Keratinocyte (primary cell): ENCODE measurements around the gene TIMM23. TPM values are rescaled to one million over a fixed set of nuclear protein-coding genes. Genes with fewer than 3 reads are reported as not detected.

Source experiments
- DNase-seq: peaks from one replicate; pipeline ENCODE4 v3.0.0-alpha.2; 2011; ENCODE audit warnings: low read depth, missing footprints, low spot score
- FAIRE-seq: peaks from 2 replicates; lab custom pipeline; 2011; peaks lifted over from hg19 to GRCh38; lab: Jason Lieb, UNC
- H2AFZ ChIP-seq: 2 replicates; pipeline ENCODE4 v1.6.0; 2012; ENCODE audit warnings: low read length, control low read depth, inconsistent platforms; ENCODE audit not compliant: control insufficient read depth
- H3K27ac ChIP-seq: 2 replicates; pipeline ENCODE4 v1.5.1; 2011; ENCODE audit warnings: low read length; ENCODE audit not compliant: control insufficient read depth, insufficient read depth
- H3K27me3 ChIP-seq: 3 replicates; pipeline ENCODE4 v1.6.0; 2011; ENCODE audit warnings: low read length; ENCODE audit not compliant: control insufficient read depth, insufficient read depth; ENCODE audit errors: extremely low read depth
- H3K36me3 ChIP-seq, 2 experiments: 2 replicates in 1 of 2; 3 replicates in 1 of 2; pipeline ENCODE4 v1.5.1; 2011; ENCODE audit warnings: low read length in 2 of 2, mild to moderate bottlenecking in 1 of 2; ENCODE audit not compliant: control insufficient read depth in 2 of 2, insufficient read depth in 2 of 2; ENCODE audit errors: extremely low read depth in 1 of 2
- H3K4me1 ChIP-seq: 3 replicates; pipeline ENCODE4 v1.5.1; 2011; ENCODE audit warnings: low read length; ENCODE audit not compliant: control insufficient read depth, insufficient read depth; ENCODE audit errors: extremely low read depth
- H3K4me2 ChIP-seq: 3 replicates; pipeline ENCODE4 v1.6.0; 2011; ENCODE audit warnings: low read depth, low read length; ENCODE audit not compliant: control insufficient read depth, insufficient read depth; ENCODE audit errors: extremely low read depth
- H3K4me3 ChIP-seq, 3 experiments: fragments of 200-600 bp in 1 of 3; sonication (generic) in 1 of 3; 2 replicates in 2 of 3; 3 replicates in 1 of 3; pipeline ENCODE4 v1.5.1; 2011 to 2016; ENCODE audit warnings: low read length in 3 of 3, mild to moderate bottlenecking in 3 of 3, control low read depth in 2 of 3, inconsistent platforms in 1 of 3, low read depth in 1 of 3, mixed read lengths in 1 of 3, mixed run types in 1 of 3, moderate library complexity in 1 of 3; ENCODE audit not compliant: control insufficient read depth in 2 of 3, insufficient read depth in 2 of 3; ENCODE audit errors: extremely low read depth in 1 of 3
- H3K79me2 ChIP-seq: 2 replicates; pipeline ENCODE4 v1.6.0; 2012; ENCODE audit warnings: low read length; ENCODE audit not compliant: control insufficient read depth, insufficient read depth
- H3K9ac ChIP-seq: 3 replicates; pipeline ENCODE4 v1.6.0; 2011; ENCODE audit warnings: low read length; ENCODE audit not compliant: control insufficient read depth, insufficient read depth; ENCODE audit errors: extremely low read depth
- H3K9me1 ChIP-seq: 3 replicates; pipeline ENCODE4 v1.6.0; 2011; ENCODE audit warnings: low read length; ENCODE audit not compliant: control insufficient read depth, insufficient read depth; ENCODE audit errors: extremely low read depth
- H3K9me3 ChIP-seq: 2 replicates; pipeline ENCODE4 v1.5.1; 2012; ENCODE audit warnings: low read depth, low read length; ENCODE audit not compliant: control insufficient read depth
- H4K20me1 ChIP-seq: 3 replicates; pipeline ENCODE4 v1.6.0; 2011; ENCODE audit warnings: low read length; ENCODE audit not compliant: control insufficient read depth, insufficient read depth; ENCODE audit errors: extremely low read depth
- EZH2 ChIP-seq: IDR thresholded peaks from one replicate; pipeline ENCODE4 v1.6.1; 2012; ENCODE audit warnings: inconsistent platforms, mild to moderate bottlenecking, low read length, moderate library complexity
- dilution Hi-C: fragments of 300-500 bp; cut with MboI; formaldehyde crosslinking; loops from one replicate; pipeline ENCODE4 v1.7.0; 2020; ENCODE audit warnings: low sequenced_read_pairs; ENCODE audit not compliant: extremely low pct_ligation_motif_present
- polyA plus RNA-seq, 5 experiments: library from polyadenylated mRNA; depleted of rRNA in 3 of 5; stranded (reverse) in 3 of 5; stranded (forward) in 1 of 5; unstranded in 1 of 5; fragments of >200 nt; gene quantifications; 1 replicate in 1 of 5; 2 replicates in 3 of 5; 3 replicates in 1 of 5; pipeline versions ENCODE4 v1.2.1 to v1.2.3, GENCODE V29; 2011 to 2012; ENCODE audit warnings: missing spikeins in 2 of 5, low read depth in 1 of 5, low replicate concordance in 1 of 5
- TF ChIP-seq, protein P1 (sequence below), 3 experiments: IDR thresholded peaks in 1 of 3; conservative IDR thresholded peaks in 1 of 3; optimal IDR thresholded peaks in 1 of 3; 2 replicates in 2 of 3; 3 replicates in 1 of 3; pipeline versions ENCODE3 to v1.5.1; 2011; ENCODE audit warnings: low read length in 3 of 3, mild to moderate bottlenecking in 3 of 3, moderate library complexity in 2 of 3, control low read depth in 1 of 3, inconsistent platforms in 1 of 3; ENCODE audit not compliant: insufficient read depth in 2 of 3; ENCODE audit errors: extremely low read depth in 1 of 3

The TIMM23 gene
- polyA plus RNA-seq, 1 donor (not counting 4 experiments of a cell fraction or from before 2014, with no cell fraction given): 172 TPM

DNA sequence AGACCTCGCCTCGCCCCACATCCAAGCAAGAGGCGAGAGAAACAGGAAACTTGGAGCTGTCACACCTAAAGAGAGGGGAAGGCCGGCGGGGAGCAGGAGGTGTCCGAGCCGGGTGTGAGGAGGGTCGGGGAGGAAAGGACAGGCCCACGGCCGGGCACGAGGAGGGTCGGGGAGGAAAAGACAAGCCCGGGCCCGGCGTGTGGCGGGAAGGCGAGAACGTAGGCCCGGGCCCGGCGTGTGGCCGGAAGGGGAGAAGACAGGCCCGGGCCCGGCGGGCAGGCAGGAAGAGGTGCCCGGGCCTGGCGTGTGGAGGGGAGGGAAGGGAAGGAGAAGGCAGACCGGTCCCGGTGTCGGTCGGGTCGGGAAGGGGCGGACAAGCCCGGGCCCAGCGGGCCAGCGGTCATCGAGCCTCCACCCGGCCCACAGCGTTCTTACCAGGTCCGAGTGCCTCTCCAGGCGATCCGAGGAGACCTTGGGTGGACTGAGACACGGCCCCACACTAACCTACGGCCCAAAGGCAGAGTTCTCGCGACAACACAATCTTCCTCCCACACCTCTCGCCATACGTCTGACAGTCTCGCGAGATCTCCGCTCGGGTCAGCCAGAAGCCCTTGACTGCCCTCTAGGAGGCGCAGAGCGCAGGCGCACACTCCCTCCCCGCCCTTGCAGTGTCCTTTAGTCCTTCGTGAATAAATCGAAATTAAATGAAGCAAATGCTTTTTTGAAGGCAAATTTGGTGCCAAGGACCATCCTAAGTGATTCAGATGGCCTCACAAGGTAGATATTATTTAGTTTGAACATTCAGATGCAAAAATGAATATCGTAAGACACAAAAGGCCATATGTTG is 58.0 kb downstream of the TIMM23 start, which contains the start of gene NCOA4:
Gene NCOA4, minus strand, starts transcription at position 533 of the 847 bp plus-strand sequence. CDS start 13,943 bp downstream, outside the sequence.
- H3K36me3 ChIP-seq: no peaks in the 10 kb centered on the region
- peak within 1 kb of the TSS; percentile 97 for H3K4me2 ChIP-seq
- H3K79me2 ChIP-seq: peaks cover 49% of the 10 kb centered on the region
- H3K9ac ChIP-seq: peak within 1 kb of the TSS; percentile 94
- peaks cover 3% of the 10 kb centered on the region for H3K9me1 ChIP-seq
- peaks cover 24% of the 10 kb centered on the region for H3K4me1 ChIP-seq
- peaks cover 19% of the 10 kb centered on the region for H4K20me1 ChIP-seq
- H3K27me3 ChIP-seq: no peaks in the 10 kb centered on the region
- FAIRE-seq (no peak), DNase-seq (peak; percentile 97)
- peak within 1 kb of the TSS; percentile 92 for H3K27ac ChIP-seq
- H2AFZ ChIP-seq: peak within 1 kb of the TSS; percentile 85
- no peaks in the 10 kb centered on the region for H3K9me3 ChIP-seq
- TF ChIP-seq, protein P1, sequence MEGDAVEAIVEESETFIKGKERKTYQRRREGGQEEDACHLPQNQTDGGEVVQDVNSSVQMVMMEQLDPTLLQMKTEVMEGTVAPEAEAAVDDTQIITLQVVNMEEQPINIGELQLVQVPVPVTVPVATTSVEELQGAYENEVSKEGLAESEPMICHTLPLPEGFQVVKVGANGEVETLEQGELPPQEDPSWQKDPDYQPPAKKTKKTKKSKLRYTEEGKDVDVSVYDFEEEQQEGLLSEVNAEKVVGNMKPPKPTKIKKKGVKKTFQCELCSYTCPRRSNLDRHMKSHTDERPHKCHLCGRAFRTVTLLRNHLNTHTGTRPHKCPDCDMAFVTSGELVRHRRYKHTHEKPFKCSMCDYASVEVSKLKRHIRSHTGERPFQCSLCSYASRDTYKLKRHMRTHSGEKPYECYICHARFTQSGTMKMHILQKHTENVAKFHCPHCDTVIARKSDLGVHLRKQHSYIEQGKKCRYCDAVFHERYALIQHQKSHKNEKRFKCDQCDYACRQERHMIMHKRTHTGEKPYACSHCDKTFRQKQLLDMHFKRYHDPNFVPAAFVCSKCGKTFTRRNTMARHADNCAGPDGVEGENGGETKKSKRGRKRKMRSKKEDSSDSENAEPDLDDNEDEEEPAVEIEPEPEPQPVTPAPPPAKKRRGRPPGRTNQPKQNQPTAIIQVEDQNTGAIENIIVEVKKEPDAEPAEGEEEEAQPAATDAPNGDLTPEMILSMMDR (optimal IDR thresholded peaks at IDR 0.05 in 1 of 3, IDR thresholded peaks at IDR 0.05 in 1 of 3, conservative IDR thresholded peaks at IDR 0.05 in 1 of 3; ENCODE audit: extremely low read depth in 1 of 3, insufficient read depth in 2 of 3, low read length in 3 of 3): peak; percentile 73 to 90 (median 75)
- TF ChIP-seq EZH2: no peak
- H3K4me3 ChIP-seq: peak within 1 kb of the TSS; percentile 81 to 92 (median 89)
- dilution Hi-C loops: no loop called here

DNA sequence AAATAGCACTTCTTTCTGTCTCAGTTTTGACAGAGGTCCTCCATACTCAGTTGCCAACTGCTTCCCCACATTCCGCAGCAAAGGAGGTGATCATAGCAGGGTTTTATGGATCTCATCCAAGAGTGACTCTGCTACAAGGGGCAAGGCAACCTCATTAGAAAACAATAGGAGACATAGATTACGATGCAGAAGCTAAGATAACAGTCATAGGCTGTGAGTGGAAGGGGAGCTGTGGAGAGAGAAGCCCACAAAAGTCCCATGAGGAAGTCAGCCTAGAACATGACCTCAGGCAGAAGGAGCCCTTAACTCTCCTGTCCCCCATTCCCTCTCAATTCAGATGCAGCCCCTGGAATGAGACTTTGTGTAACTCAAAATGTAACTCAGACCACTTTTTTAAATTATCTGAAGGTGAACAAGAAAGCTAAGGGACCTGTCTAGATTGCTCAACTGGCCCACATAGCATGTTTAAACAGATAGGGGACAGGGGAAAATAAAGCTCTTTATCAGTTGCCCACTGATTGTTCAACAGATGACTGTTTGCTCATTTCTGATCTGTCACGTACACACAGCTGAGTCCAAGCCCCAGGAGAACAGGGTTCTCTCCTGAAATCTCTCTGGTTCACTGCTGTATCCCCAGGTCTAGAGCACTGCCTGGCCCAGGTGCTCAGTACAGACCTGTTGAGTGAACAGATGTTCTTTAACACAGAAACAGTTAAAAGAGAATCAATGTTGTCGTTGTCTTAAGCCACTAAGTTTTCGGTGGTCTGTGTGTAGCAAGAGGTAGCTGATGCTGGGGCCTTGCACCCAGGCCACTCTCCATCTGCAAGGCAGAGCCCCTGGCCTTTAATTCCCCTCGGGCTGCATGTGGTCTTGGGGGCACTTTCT is 59.6 kb downstream of the TIMM23 start:
- FAIRE-seq: no peak
- H3K4me3 ChIP-seq: no peak overlapping the region
- no peak overlapping the region for H3K27ac ChIP-seq
- no peak overlapping the region for H3K4me2 ChIP-seq
- H3K9me1 ChIP-seq: peaks cover 3% of the 10 kb centered on the region
- H2AFZ ChIP-seq: no peak overlapping the region
- no peak overlapping the region for H3K9ac ChIP-seq
- peaks cover 11% of the 10 kb centered on the region for H4K20me1 ChIP-seq
- H3K27me3 ChIP-seq: no peaks in the 10 kb centered on the region
- H3K4me1 ChIP-seq: peaks cover 24% of the 10 kb centered on the region
- no peak for TF ChIP-seq EZH2
- TF ChIP-seq, protein P1 (optimal IDR thresholded peaks at IDR 0.05 in 1 of 3, IDR thresholded peaks at IDR 0.05 in 1 of 3, conservative IDR thresholded peaks at IDR 0.05 in 1 of 3; ENCODE audit: extremely low read depth in 1 of 3, insufficient read depth in 2 of 3, low read length in 3 of 3): no peak
- H3K36me3 ChIP-seq: no peaks in the 10 kb centered on the region
- no peaks in the 10 kb centered on the region for H3K9me3 ChIP-seq
- peaks cover 34% of the 10 kb centered on the region for H3K79me2 ChIP-seq
- no peak for DNase-seq
- dilution Hi-C loops: no loop called here
